Measurements from ENCODE around the gene MAP4K4.

DNA sequence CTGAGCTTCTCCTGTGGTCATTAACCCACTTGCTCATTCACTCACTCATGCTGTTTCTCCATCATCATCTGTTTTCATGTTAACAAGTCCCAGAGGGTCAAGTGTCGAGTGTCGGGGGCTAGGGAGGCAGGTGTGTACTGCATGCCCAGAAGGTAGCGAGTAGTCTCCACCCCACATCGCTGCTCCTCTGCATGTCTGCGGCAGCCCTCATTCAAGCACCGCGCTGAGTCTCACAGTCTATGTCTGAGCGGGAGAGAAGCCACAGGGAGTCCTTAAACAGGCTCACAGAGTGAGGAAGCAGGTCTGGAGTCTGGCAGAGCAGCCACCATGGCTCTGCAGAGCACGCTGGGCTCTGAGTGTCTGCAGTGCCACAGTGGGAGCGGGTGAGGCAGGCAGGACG, 172.9 kb downstream of the MAP4K4 start:
- TF ChIP-seq, protein P1, sequence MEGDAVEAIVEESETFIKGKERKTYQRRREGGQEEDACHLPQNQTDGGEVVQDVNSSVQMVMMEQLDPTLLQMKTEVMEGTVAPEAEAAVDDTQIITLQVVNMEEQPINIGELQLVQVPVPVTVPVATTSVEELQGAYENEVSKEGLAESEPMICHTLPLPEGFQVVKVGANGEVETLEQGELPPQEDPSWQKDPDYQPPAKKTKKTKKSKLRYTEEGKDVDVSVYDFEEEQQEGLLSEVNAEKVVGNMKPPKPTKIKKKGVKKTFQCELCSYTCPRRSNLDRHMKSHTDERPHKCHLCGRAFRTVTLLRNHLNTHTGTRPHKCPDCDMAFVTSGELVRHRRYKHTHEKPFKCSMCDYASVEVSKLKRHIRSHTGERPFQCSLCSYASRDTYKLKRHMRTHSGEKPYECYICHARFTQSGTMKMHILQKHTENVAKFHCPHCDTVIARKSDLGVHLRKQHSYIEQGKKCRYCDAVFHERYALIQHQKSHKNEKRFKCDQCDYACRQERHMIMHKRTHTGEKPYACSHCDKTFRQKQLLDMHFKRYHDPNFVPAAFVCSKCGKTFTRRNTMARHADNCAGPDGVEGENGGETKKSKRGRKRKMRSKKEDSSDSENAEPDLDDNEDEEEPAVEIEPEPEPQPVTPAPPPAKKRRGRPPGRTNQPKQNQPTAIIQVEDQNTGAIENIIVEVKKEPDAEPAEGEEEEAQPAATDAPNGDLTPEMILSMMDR (conservative IDR thresholded peaks at IDR 0.05; ENCODE audit: low read length): no peak
- no peak for TF ChIP-seq EZH2phosphoT487 (IDR thresholded peaks at IDR 0.05; ENCODE audit: borderline replicate concordance, low read depth, low read length)
